Endodermal cell (in vitro differentiated cells): ENCODE results near the gene SLC7A7. TPM values are rescaled to one million over a fixed set of nuclear protein-coding genes. Genes with fewer than 3 reads are reported as not detected.

Experiments used
- DNase-seq: peaks from one replicate; pipeline ENCODE4 v3.0.0-alpha.2; 2017
- H3K27ac ChIP-seq: 2 replicates; pipeline ENCODE4 v1.5.1; 2013; ENCODE audit warnings: mild to moderate bottlenecking, low read depth, low read length, moderate library complexity
- H3K27me3 ChIP-seq: 2 replicates; pipeline ENCODE4 v1.6.1; 2013; ENCODE audit warnings: mild to moderate bottlenecking, low read length, moderate library complexity; ENCODE audit not compliant: insufficient read depth, control insufficient read depth, poor library complexity, severe bottlenecking
- H3K36me3 ChIP-seq: 2 replicates; pipeline ENCODE4 v1.7.0; 2013; ENCODE audit warnings: mild to moderate bottlenecking, low read length, moderate library complexity; ENCODE audit not compliant: control insufficient read depth, insufficient read depth
- H3K4me1 ChIP-seq: one replicate; pipeline ENCODE4 v1.7.0; 2013; ENCODE audit warnings: low read length; ENCODE audit not compliant: control insufficient read depth, insufficient read depth
- H3K4me3 ChIP-seq: 2 replicates; pipeline ENCODE4 v1.5.1; 2013; ENCODE audit warnings: mild to moderate bottlenecking, low read length, moderate library complexity
- H3K9ac ChIP-seq: 2 replicates; pipeline ENCODE4 v1.6.1; 2013; ENCODE audit warnings: mild to moderate bottlenecking, low read length, moderate library complexity; ENCODE audit not compliant: poor library complexity, severe bottlenecking; ENCODE audit errors: extremely low read depth
- H3K9me3 ChIP-seq: 2 replicates; pipeline ENCODE4 v1.6.1; 2013; ENCODE audit warnings: mild to moderate bottlenecking, low read length, moderate library complexity; ENCODE audit not compliant: control insufficient read depth
- H3K27ac Mint-ChIP-seq: 2 replicates; pipeline ENCODE4 v1.8.0; 2020; ENCODE audit warnings: mixed read lengths
- H3K27me3 Mint-ChIP-seq: 2 replicates; pipeline ENCODE4 v1.8.0; 2021; ENCODE audit warnings: mild to moderate bottlenecking, mixed read lengths; ENCODE audit not compliant: insufficient read depth
- H3K36me3 Mint-ChIP-seq: 2 replicates; pipeline ENCODE4 v1.8.0; 2020; ENCODE audit warnings: low read depth, mixed read lengths
- H3K4me1 Mint-ChIP-seq: 2 replicates; pipeline ENCODE4 v1.8.0; 2020; ENCODE audit warnings: mixed read lengths
- H3K4me3 Mint-ChIP-seq: 2 replicates; pipeline ENCODE4 v1.8.0; 2020; ENCODE audit warnings: mild to moderate bottlenecking, moderate library complexity, mixed read lengths
- H3K9me3 Mint-ChIP-seq: 2 replicates; pipeline ENCODE4 v1.8.0; 2020; ENCODE audit warnings: mild to moderate bottlenecking, mixed read lengths
- WGBS, 2 experiments: methylation state at CpG; one replicate each; pipeline versions ENCODE4 v1.1.5 to v1.1.7; 2013; ENCODE audit warnings: missing lambda C conversion rate in 2 of 2, mixed read lengths in 1 of 2; ENCODE audit not compliant: insufficient coverage in 1 of 2, insufficient read length in 1 of 2; 5-methylcytosine and 5-hydroxymethylcytosine counted together
- total RNA-seq, 2 donors: library from RNA; stranded (reverse); fragmentation: NEBNext Ultra II Directional in 1 of 2; extraction: Animal tissue kit (Norgen Biotek cat#: 25700) in 1 of 2; gene quantifications; 2 replicates in 1 of 2; 3 replicates in 1 of 2; pipeline ENCODE4 v1.2.1, GENCODE V29; 2021
- TF ChIP-seq, protein P1 (sequence below): fragments of 200-600 bp; sonication (generic); conservative IDR thresholded peaks from 2 replicates; pipeline ENCODE4 v1.5.0; 2021; ENCODE audit warnings: antibody characterized with exemption, mild to moderate bottlenecking

SLC7A7 gene
- total RNA-seq, 2 donors from 2014 or later, result 16.7 to 17.0 TPM

- H3K4me3 Mint-ChIP-seq, result peak overlapping the region; percentile 100
- peaks cover 7% of the 10 kb centered on the region for H3K4me1 ChIP-seq
- H3K9ac ChIP-seq, result peak overlapping the region; percentile 98
- peak overlapping the region; percentile 95 for H3K4me3 ChIP-seq
- H3K27me3 Mint-ChIP-seq, result no peaks in the 10 kb centered on the region
- peaks cover 19% of the 10 kb centered on the region for H3K4me1 Mint-ChIP-seq
- no peaks in the 10 kb centered on the region for H3K9me3 Mint-ChIP-seq
- 88 to 93% methylated on average over 5 to 6 of the region's 6 CpGs for WGBS, 2 experiments
- peaks cover 57% of the 10 kb centered on the region for H3K36me3 ChIP-seq
- peaks cover 56% of the 10 kb centered on the region for H3K36me3 Mint-ChIP-seq
- TF ChIP-seq, protein P1, sequence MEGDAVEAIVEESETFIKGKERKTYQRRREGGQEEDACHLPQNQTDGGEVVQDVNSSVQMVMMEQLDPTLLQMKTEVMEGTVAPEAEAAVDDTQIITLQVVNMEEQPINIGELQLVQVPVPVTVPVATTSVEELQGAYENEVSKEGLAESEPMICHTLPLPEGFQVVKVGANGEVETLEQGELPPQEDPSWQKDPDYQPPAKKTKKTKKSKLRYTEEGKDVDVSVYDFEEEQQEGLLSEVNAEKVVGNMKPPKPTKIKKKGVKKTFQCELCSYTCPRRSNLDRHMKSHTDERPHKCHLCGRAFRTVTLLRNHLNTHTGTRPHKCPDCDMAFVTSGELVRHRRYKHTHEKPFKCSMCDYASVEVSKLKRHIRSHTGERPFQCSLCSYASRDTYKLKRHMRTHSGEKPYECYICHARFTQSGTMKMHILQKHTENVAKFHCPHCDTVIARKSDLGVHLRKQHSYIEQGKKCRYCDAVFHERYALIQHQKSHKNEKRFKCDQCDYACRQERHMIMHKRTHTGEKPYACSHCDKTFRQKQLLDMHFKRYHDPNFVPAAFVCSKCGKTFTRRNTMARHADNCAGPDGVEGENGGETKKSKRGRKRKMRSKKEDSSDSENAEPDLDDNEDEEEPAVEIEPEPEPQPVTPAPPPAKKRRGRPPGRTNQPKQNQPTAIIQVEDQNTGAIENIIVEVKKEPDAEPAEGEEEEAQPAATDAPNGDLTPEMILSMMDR, result no peak
- H3K27me3 ChIP-seq, result no peaks in the 10 kb centered on the region
- H3K9me3 ChIP-seq, result no peaks in the 10 kb centered on the region
- no peak overlapping the region for H3K27ac ChIP-seq
- peak overlapping the region; percentile 16 for H3K27ac Mint-ChIP-seq
- no peak for DNase-seq
Measured at GRCh38 chr14:22839159-22839779, 24.0 kb upstream of the SLC7A7 start.

- Histone ChIP-seq H3K9me3 (no peaks in the 10 kb centered on the region), H3K27ac (no peak overlapping the region), H3K4me3 (peak overlapping the region; percentile 95), H3K36me3 (peaks cover 60% of the 10 kb centered on the region), H3K4me1 (peaks cover 7% of the 10 kb centered on the region), H3K27me3 (no peaks in the 10 kb centered on the region), H3K9ac (peak overlapping the region; percentile 98)
- TF ChIP-seq, protein P1, result no peak
- H3K4me3 Mint-ChIP-seq, result peak overlapping the region; percentile 100
- H3K27me3 Mint-ChIP-seq, result no peaks in the 10 kb centered on the region
- H3K4me1 Mint-ChIP-seq, result peaks cover 19% of the 10 kb centered on the region
- DNase-seq, result no peak
- peak overlapping the region; percentile 89 for H3K27ac Mint-ChIP-seq
- WGBS, 2 experiments, result 78% methylated on average over 6 of the region's 6 CpGs; no CpG with 5 or more reads in 1 of the 2 experiments
- peaks cover 56% of the 10 kb centered on the region for H3K36me3 Mint-ChIP-seq
- H3K9me3 Mint-ChIP-seq, result no peaks in the 10 kb centered on the region
Measured at GRCh38 chr14:22838631-22839041, 23.4 kb upstream of the SLC7A7 start.

DNA sequence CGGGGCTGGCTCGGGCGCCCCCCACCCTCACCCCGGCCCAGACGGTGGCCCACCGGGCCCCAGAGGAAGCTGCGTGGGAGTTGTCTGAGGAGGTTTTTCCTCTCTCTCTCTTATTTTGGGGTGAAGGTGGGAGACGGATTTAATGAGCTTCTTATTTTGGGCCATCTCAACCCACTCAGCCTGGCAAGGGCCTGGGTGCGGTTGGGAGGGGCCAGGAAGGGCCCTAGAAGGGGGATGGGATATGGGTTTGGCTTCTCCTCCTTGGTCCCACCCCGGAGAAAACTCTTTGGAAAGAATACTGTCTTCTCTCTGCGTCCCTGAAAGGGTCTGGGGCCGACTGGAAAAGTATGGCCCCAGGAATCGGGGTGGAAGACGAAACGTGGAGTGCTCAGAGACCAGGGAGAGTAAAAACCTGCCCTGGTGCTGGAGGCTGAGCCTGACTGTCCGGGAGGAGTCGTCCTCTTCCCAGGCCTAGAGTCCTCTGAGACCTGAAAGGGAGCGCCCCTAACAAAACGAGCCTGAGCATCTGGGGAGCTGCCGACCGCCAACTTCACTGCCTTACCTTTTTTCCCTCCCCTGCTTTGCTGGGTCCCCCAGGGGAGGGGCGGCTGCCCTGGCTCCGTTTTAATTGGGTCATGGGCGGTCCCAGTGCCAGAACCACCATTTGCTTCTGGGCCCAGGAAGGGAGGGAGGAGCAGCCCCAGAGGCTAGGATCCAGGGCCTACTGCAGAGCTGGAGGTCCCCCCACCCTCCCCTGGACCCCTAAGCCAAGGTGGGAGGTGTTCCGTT, 22.7 kb upstream of the SLC7A7 start:
- Mint-ChIP-seq H3K27me3 (no peaks in the 10 kb centered on the region), H3K27ac (peak overlapping the region; percentile 89), H3K36me3 (peaks cover 53% of the 10 kb centered on the region), H3K4me1 (peaks cover 19% of the 10 kb centered on the region), H3K4me3 (peak overlapping the region; percentile 100), H3K9me3 (no peaks in the 10 kb centered on the region)
- H3K9ac ChIP-seq, result peak overlapping the region; percentile 98
- 24 to 54% methylated on average over 5 to 23 of the region's 25 CpGs for whole genome bisulfite sequencing, 2 experiments
- DNase-seq, result peak; percentile 78
- H3K4me3 ChIP-seq, result peak overlapping the region; percentile 95
- no peaks in the 10 kb centered on the region for H3K9me3 ChIP-seq
- peaks cover 7% of the 10 kb centered on the region for H3K4me1 ChIP-seq
- H3K36me3 ChIP-seq, result peaks cover 60% of the 10 kb centered on the region
- H3K27ac ChIP-seq, result no peak overlapping the region
- TF ChIP-seq, protein P1, result no peak
- no peaks in the 10 kb centered on the region for H3K27me3 ChIP-seq
